Measurements from ENCODE around the gene KCTD7.
"Not testable (repeated sequence)": the region's sequence is repeated elsewhere in the genome, so short reads cannot be mapped to it uniquely, and the experiment has no call there.

KCTD7 gene

GRCh38 chr7:66619341-66619948, 9.2 kb upstream of the KCTD7 start:
- not testable (repeated sequence) for DNase-seq

- no peak for DNase-seq
Observed at GRCh38 chr7:66626331-66626934, 2.2 kb upstream of the KCTD7 start.

GRCh38 chr7:66627151-66627681, 1.5 kb upstream of the KCTD7 start:
- peak; percentile 32 to 34 for DNase-seq

GRCh38 chr7:66627881-66628360, 760 bp upstream of the KCTD7 start:
- peak in 1 of 2 experiments; percentile 49 for DNase-seq

- DNase-seq: peak in 1 of 2 experiments; percentile 38
Observed at GRCh38 chr7:66629222-66630062, 761 bp downstream of the KCTD7 start.

GRCh38 chr7:66630531-66630930, 1.9 kb downstream of the KCTD7 start:
- no peak for DNase-seq

- DNase-seq: no peak
Observed at GRCh38 chr7:66631471-66631870, 2.8 kb downstream of the KCTD7 start.

- no peak for DNase-seq
Observed at GRCh38 chr7:66634816-66635215, 6.1 kb downstream of the KCTD7 start.

- not testable (repeated sequence) for DNase-seq
Observed at GRCh38 chr7:66635322-66635981, 6.8 kb downstream of the KCTD7 start.

GRCh38 chr7:66635982-66636546, 7.4 kb downstream of the KCTD7 start:
- DNase-seq: not testable (repeated sequence)

GRCh38 chr7:66638309-66639099, 9.8 kb downstream of the KCTD7 start:
- DNase-seq: no peak

- DNase-seq: no peak
Observed at GRCh38 chr7:66639773-66640172, 11.1 kb downstream of the KCTD7 start.

GRCh38 chr7:66640802-66641525, 12.3 kb downstream of the KCTD7 start:
- DNase-seq: no peak

GRCh38 chr7:66641526-66641871, 12.8 kb downstream of the KCTD7 start:
- no peak for DNase-seq

GRCh38 chr7:66642186-66642585, 13.5 kb downstream of the KCTD7 start:
- DNase-seq: no peak

- DNase-seq: no peak
Observed at GRCh38 chr7:66642932-66643331, 14.3 kb downstream of the KCTD7 start.

- DNase-seq: no peak
Observed at GRCh38 chr7:66643395-66643794, 14.7 kb downstream of the KCTD7 start.

GRCh38 chr7:66651026-66651425, 22.3 kb downstream of the KCTD7 start:
- not testable (repeated sequence) for DNase-seq

GRCh38 chr7:66653719-66654274, 25.1 kb downstream of the KCTD7 start:
- DNase-seq: not testable (repeated sequence)

GRCh38 chr7:66654275-66655112, 25.8 kb downstream of the KCTD7 start:
- peak; percentile 98 to 99 for DNase-seq

Data from SHP77 (cell line).